Measurements from ENCODE around the gene RPTOR. TPM values are rescaled to one million over a fixed set of nuclear protein-coding genes. Genes with fewer than 3 reads are reported as not detected.
"Not testable (repeated sequence)": the region's sequence is repeated elsewhere in the genome, so short reads cannot be mapped to it uniquely, and the experiment has no call there.

RPTOR gene
- total RNA-seq, 1 donor from 2014 or later: 19.6 TPM

GRCh38 chr17:80795754-80796153 lies 251.1 kb downstream of the RPTOR start:
- DNase-seq (ENCODE audit: low read depth, low spot score): no peak

DNA sequence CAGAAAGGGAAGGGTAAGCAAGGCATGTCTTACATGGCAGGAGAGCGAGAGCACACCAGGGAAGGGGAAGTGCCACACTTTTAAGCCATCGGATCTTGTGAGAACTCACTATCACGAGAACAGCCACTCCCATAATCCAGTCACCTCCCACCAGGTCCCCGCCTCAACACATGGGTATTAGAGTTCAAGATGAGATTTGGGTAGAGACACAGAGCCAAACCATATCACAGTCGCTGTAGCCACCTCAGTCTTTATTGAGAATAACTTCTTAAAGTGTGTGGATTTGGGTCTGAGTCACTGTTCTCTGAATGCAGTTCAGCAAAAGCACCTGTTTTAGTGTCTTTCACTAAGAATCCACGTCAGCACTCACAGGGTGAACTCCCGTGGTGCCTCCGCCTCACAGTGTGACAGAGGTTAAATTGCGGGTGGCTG lies 251.8 kb downstream of the RPTOR start:
- DNase-seq (ENCODE audit: low read depth, low spot score): no peak

DNA sequence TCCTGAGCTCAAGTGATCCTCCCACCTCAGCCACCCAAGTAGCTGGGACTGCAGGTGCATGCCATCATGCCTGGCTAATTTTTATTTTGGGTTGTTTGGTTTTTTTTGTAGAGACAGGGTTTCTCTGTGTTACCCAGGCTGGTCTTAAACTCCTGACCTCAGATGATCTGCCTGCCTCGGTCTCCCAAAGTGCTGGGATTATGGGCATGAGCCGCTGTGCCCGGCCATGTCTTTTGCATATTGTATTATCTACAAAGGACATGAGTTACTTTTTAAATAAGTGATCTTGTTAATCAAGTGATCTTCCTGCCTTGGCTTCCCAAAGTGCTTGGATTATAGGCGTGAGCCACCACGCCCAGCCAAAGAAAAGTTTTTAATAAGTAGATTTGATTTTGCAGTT lies 252.6 kb downstream of the RPTOR start:
- not testable (repeated sequence) for DNase-seq (ENCODE audit: low read depth, low spot score)

- no peak for DNase-seq (ENCODE audit: low read depth, low spot score)
Observed at GRCh38 chr17:80797741-80798594, 253.3 kb downstream of the RPTOR start.

- DNase-seq (ENCODE audit: low read depth, low spot score): no peak
Observed at GRCh38 chr17:80798595-80799537, 254.2 kb downstream of the RPTOR start.

GRCh38 chr17:80799538-80800480 lies 255.2 kb downstream of the RPTOR start:
- no peak for DNase-seq (ENCODE audit: low read depth, low spot score)

DNA sequence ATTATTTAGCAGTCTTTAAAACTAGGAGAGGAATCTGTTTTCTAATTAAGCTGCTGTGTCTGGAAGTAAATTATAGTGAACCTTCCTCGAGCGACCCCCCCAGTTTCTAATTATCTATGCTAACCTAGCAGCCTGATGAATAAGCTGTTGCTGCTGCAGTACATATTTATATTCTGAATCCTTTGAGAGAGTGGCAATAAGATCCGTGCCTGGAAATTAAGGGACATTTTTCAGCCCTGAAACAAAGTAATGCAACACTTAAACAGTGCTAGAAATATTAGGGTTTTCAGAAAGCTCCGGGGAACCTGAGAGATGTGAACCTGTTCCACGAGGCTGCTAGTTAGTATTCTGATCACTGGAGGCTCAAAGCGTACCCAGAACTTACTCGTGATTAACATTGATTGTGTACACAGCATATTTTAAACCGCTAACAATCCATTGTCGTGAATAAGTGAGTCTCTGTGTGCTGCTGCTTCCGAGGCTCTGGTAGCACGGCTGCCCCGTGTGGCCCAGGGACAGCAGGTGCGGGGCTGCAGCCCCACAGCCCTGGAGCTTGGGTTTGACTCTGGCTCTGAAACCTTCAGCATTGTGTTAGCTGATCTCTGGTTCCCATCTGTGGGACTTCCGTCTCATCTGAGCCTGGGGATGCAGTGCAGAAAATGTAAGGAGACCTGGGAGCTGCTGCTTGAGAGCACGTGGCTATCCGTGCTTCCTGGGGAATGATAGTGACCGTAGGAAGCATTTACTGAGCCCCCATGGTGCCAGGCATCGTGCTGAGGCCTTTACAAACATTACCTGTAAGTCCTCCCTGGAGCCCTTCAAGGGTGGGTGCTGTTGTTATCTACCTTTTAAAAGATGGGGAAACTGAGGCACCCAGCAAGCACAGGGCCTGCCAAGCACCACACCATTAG lies 256.1 kb downstream of the RPTOR start:
- DNase-seq (ENCODE audit: low read depth, low spot score): no peak

DNA sequence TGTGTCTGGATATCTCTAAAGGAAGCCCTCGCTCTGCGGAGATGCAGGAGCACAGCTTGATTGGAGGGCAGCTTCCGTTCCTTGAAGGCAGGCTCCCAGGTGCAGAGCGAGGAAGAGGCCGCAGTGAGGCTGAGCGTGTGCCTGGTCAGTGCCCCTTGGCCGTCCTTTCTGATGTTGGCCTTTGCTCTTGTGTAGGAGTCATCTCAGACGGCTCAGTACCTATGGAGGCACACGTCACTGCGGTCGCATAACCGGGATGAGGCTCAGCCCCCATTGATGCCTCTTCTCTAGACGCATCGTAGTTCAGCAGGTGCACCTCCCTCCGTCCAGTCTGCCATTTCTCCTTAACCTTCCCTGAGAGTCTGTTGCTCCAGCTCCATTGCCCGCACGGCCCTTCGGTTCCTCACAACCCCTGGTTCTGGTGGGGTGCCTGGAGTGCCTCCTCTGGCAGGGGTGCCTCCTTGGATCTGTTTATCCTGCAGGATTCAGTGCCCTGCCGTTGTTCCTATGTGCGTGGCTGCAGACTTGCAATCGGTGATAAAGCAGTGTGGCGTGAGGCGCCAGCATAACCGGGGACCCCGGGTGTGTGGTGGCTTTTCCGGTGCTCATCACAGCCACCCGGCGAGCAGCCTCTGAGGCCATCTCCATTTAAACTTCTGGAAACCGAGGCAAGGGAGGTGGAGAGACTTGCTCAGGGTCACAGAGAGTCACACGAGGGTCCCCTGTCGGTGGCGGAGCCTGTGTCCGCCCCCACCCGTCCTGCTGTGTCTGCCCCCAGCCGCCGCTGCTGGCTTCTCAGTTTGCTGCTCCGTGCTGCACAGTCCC lies 258.2 kb downstream of the RPTOR start:
- no peak for DNase-seq (ENCODE audit: low read depth, low spot score)

- DNase-seq (ENCODE audit: low read depth, low spot score): no peak
Observed at GRCh38 chr17:80803451-80804428, 259.1 kb downstream of the RPTOR start.

- no peak for DNase-seq (ENCODE audit: low read depth, low spot score)
Observed at GRCh38 chr17:80804466-80804865, 259.8 kb downstream of the RPTOR start.

- DNase-seq (ENCODE audit: low read depth, low spot score): no peak
Observed at GRCh38 chr17:80805032-80805751, 260.6 kb downstream of the RPTOR start.

DNA sequence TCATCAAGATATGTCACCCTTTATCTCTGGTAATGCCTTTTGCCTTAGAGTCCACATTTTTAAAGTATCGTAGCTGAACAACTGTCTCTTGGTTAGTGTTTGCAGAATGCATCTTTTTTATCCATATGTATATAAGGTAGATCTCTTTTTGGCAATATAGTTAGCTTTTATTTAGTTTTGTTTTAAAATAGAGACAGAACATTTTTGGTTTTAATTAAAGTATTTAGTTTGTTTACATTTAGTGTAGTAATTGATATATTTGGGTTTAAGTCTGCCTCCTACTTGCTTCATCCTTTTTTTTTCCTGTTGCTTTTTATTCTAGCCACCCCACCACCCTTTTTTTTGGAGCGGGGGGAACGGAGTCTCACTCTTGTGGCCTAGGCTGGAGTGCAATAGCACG lies 262.4 kb downstream of the RPTOR start:
- DNase-seq (ENCODE audit: low read depth, low spot score): no peak

DNA sequence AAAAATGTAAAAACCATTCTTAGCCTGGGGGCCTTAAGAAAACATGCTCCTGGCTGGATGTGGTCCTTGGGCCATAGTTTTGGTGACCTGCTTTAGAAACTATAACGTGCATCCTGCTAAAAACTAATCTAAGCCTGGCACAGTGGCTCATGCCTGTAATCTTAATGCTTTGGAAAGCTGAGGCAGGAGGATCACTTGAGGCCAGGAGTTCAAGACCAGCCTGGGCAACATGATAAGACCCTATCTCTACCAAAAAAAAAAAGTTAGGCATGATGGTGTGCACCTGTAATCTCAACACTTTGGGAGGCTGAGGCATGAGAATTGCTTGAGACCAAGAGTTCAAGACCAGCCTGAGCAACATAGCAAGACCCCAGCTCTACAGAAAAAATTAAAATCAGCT lies 263.2 kb downstream of the RPTOR start:
- DNase-seq (ENCODE audit: low read depth, low spot score): no peak

DNA sequence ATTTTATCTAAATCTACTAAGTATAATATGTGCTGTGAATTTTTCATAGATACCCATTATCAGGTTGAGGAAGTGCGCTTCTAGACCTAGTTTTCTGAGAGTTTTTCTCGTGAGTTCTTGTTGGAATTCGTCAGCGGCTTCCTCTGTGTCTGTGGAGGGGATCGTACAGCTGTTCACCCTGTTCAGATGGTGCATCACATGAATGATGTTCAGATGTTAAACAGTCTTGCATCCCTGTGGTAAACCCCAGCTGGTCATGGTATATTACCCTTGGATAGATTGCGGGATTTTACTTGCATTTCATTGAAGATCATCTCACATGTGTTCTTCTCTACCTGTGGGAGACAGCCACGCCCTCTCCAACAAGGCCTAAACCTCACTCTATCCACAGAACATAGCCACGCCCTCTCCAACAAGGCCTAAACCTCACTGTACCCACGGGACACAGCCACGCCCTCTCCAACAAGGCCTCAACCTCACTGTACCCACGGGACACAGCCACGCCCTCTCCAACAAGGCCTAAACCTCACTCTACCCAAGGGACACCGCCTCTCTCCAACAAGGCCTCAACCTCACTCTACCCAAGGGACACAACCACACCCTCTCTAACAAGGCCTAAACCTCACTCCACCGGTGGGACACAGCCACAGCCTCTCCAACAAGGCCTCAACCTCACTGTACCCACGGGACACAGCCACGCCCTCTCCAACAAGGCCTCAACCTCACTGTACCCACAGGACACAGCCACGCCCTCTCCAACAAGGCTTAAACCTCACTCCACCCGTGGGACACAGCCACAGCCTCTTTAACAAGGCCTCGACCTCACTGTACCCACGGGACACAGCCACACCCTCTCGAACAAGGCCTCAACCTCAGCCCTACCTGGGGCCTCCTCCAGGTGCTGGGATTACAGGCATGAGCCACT lies 266.8 kb downstream of the RPTOR start:
- DNase-seq (ENCODE audit: low read depth, low spot score): no peak

DNA sequence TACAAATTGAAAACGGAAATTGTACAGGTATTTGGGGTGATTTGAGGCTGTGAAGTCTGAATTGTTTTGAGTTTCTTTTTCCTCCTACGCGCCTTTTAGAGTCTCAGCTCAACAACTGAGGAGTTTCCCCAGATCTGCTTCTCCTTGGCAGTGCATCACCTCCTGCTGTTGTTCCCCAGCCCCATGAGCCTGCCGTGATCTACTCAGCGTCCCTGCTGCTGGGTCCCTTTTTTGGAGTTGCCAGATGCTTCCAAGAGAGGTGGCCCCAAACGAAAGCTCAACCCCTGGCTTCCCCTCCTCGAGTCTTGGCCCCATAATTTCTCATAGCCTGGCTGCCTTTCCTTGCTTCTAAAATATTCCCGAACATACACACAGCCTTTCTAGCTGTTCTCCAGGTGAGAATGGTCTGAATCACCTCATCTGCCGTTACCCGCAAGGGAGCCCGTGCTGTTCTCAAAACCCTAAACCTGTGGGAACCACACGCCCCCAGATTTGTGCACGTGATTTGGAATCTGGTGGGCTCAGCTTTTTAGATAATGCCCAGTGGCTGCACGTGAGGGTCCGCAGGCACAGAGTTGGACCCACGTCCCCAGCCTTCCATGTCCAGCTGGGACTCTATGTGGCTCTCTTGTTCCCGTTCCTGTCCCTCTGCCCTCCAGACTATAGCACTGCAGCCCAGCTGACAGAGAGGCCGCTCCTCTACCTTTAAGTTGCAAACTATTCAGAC lies 267.9 kb downstream of the RPTOR start:
- DNase-seq (ENCODE audit: low read depth, low spot score): no peak

GRCh38 chr17:80813318-80813717 lies 268.7 kb downstream of the RPTOR start:
- no peak for DNase-seq (ENCODE audit: low read depth, low spot score)
